ENCODE results near the gene BSN. TPM values are rescaled to one million over a fixed set of nuclear protein-coding genes. Genes with fewer than 3 reads are reported as not detected.

BSN gene
- total RNA-seq, 2 donors from 2014 or later: 0.82 to 11.6 TPM

- intact Hi-C loops (cut with DNase I): no loop called here
- Histone ChIP-seq H3K4me1 (replicated peaks) (no peaks in the 10 kb centered on the region), H3K9me3 (no peaks in the 10 kb centered on the region), H3K4me3 (no peak overlapping the region), H3K27me3 (replicated peaks; ENCODE audit: insufficient read depth) (no peaks in the 10 kb centered on the region), H3K36me3 (no peaks in the 10 kb centered on the region), H3K27ac (no peak overlapping the region)
- 62% methylated on average over 8 of the region's 8 CpGs for WGBS
- DNase-seq (ENCODE audit: low spot score): no peak
- no peak for TF ChIP-seq CTCF (IDR thresholded peaks at IDR 0.05)
- no peak for TF ChIP-seq POLR2A (IDR thresholded peaks at IDR 0.05)
These were observed 84.2 kb downstream of the BSN start for GRCh38 chr3:49638445-49638844.

GRCh38 chr3:49639551-49639950 is 85.3 kb downstream of the BSN start:
- 80% methylated on average over 2 of the region's 2 CpGs for WGBS
- Histone ChIP-seq H3K4me1 (replicated peaks) (no peaks in the 10 kb centered on the region), H3K9me3 (no peaks in the 10 kb centered on the region), H3K27me3 (replicated peaks; ENCODE audit: insufficient read depth) (no peaks in the 10 kb centered on the region), H3K36me3 (no peaks in the 10 kb centered on the region), H3K4me3 (no peak overlapping the region), H3K27ac (no peak overlapping the region)
- intact Hi-C loops (cut with DNase I): no loop called here
- no peak for TF ChIP-seq POLR2AphosphoS5 (IDR thresholded peaks at IDR 0.05)
- TF ChIP-seq POLR2A (IDR thresholded peaks at IDR 0.05): no peak
- DNase-seq (ENCODE audit: low spot score): no peak

GRCh38 chr3:49641292-49641691 is 87.0 kb downstream of the BSN start:
- no peak overlapping the region for H3K27ac ChIP-seq
- H3K27me3 ChIP-seq (replicated peaks; ENCODE audit: insufficient read depth): no peaks in the 10 kb centered on the region
- H3K36me3 ChIP-seq: no peaks in the 10 kb centered on the region
- WGBS: 80% methylated on average over 7 of the region's 7 CpGs
- no peak for TF ChIP-seq CTCF (IDR thresholded peaks at IDR 0.05)
- TF ChIP-seq POLR2AphosphoS5 (IDR thresholded peaks at IDR 0.05): no peak
- no peak for TF ChIP-seq POLR2A (IDR thresholded peaks at IDR 0.05)
- no peaks in the 10 kb centered on the region for H3K9me3 ChIP-seq
- no peaks in the 10 kb centered on the region for H3K4me1 ChIP-seq (replicated peaks)
- no peak overlapping the region for H3K4me3 ChIP-seq
- intact Hi-C loops (cut with DNase I): no loop called here
- DNase-seq (ENCODE audit: low spot score): no peak

- no peaks in the 10 kb centered on the region for H3K4me1 ChIP-seq (replicated peaks)
- no peaks in the 10 kb centered on the region for H3K9me3 ChIP-seq
- H3K4me3 ChIP-seq: no peak overlapping the region
- WGBS: 94% methylated on average over 13 of the region's 14 CpGs
- DNase-seq (ENCODE audit: low spot score): no peak
- no peaks in the 10 kb centered on the region for H3K36me3 ChIP-seq
- no peak overlapping the region for H3K27ac ChIP-seq
- no peaks in the 10 kb centered on the region for H3K27me3 ChIP-seq (replicated peaks; ENCODE audit: insufficient read depth)
- intact Hi-C loops (cut with DNase I): no loop called here
- TF ChIP-seq POLR2AphosphoS5 (IDR thresholded peaks at IDR 0.05) (no peak), POLR2A (IDR thresholded peaks at IDR 0.05) (no peak), CTCF (IDR thresholded peaks at IDR 0.05) (no peak)
These were observed 87.8 kb downstream of the BSN start for GRCh38 chr3:49641921-49642707.

GRCh38 chr3:49642708-49643145 is 88.5 kb downstream of the BSN start:
- H3K9me3 ChIP-seq: no peaks in the 10 kb centered on the region
- H3K4me3 ChIP-seq: no peak overlapping the region
- no peak overlapping the region for H3K27ac ChIP-seq
- intact Hi-C loops (cut with DNase I): no loop called here
- 87% methylated on average over 8 of the region's 9 CpGs for WGBS
- H3K4me1 ChIP-seq (replicated peaks): no peaks in the 10 kb centered on the region
- TF ChIP-seq POLR2A (IDR thresholded peaks at IDR 0.05): no peak
- no peak for TF ChIP-seq POLR2AphosphoS5 (IDR thresholded peaks at IDR 0.05)
- no peak for TF ChIP-seq CTCF (IDR thresholded peaks at IDR 0.05)
- DNase-seq (ENCODE audit: low spot score): no peak
- H3K36me3 ChIP-seq: no peaks in the 10 kb centered on the region
- no peaks in the 10 kb centered on the region for H3K27me3 ChIP-seq (replicated peaks; ENCODE audit: insufficient read depth)
